Nucleus accumbens (tissue), 56 donors: ENCODE data around the gene DLEC1.
"Not testable (repeated sequence)": the region's sequence is repeated elsewhere in the genome, so short reads cannot be mapped to it uniquely, and the experiment has no call there.

Source experiments
- DNase-seq, 56 donors: peaks; one replicate each; lab custom pipeline; 2025; lab: John Stamatoyannopoulos, UW

DLEC1 gene

GRCh38 chr3:38034335-38034734, 4.7 kb upstream of the DLEC1 start:
- not testable (repeated sequence) for DNase-seq

GRCh38 chr3:38036286-38036685, 2.7 kb upstream of the DLEC1 start:
- DNase-seq = no peak

GRCh38 chr3:38036906-38037305, 2.1 kb upstream of the DLEC1 start:
- DNase-seq = no peak

GRCh38 chr3:38038447-38038911, 529 bp upstream of the DLEC1 start:
- DNase-seq = no peak

- DNase-seq = peak in 41 of 56 donors; percentile 8 to 76 (median 29)
Observed at GRCh38 chr3:38039899-38040261, 872 bp downstream of the DLEC1 start.

GRCh38 chr3:38040401-38040800, 1.4 kb downstream of the DLEC1 start:
- no peak for DNase-seq

GRCh38 chr3:38043486-38043885, 4.5 kb downstream of the DLEC1 start:
- DNase-seq = no peak

GRCh38 chr3:38046027-38046426, 7.0 kb downstream of the DLEC1 start:
- no peak for DNase-seq

- DNase-seq = no peak
Observed at GRCh38 chr3:38046821-38047220, 7.8 kb downstream of the DLEC1 start.

GRCh38 chr3:38047896-38048295, 8.9 kb downstream of the DLEC1 start:
- DNase-seq = no peak

- peak in 1 of 56 donors; percentile 6 for DNase-seq
Observed at GRCh38 chr3:38049358-38050126, 10.5 kb downstream of the DLEC1 start.

- DNase-seq = no peak
Observed at GRCh38 chr3:38051131-38051530, 12.1 kb downstream of the DLEC1 start.

- DNase-seq = not testable (repeated sequence)
Observed at GRCh38 chr3:38053286-38053685, 14.3 kb downstream of the DLEC1 start.

GRCh38 chr3:38053813-38054498, 14.9 kb downstream of the DLEC1 start:
- not testable (repeated sequence) for DNase-seq

GRCh38 chr3:38054499-38055001, 15.5 kb downstream of the DLEC1 start:
- DNase-seq = no peak

GRCh38 chr3:38059148-38059547, 20.1 kb downstream of the DLEC1 start:
- no peak for DNase-seq

GRCh38 chr3:38059591-38059990, 20.6 kb downstream of the DLEC1 start:
- no peak for DNase-seq

- DNase-seq = no peak
Observed at GRCh38 chr3:38062809-38063208, 23.8 kb downstream of the DLEC1 start.

GRCh38 chr3:38064453-38064852, 25.4 kb downstream of the DLEC1 start:
- DNase-seq = not testable (repeated sequence)

GRCh38 chr3:38067508-38068233, 28.7 kb downstream of the DLEC1 start:
- DNase-seq = no peak

GRCh38 chr3:38070013-38070412, 31.0 kb downstream of the DLEC1 start:
- no peak for DNase-seq
